Measurements from ENCODE around the gene ABCC3. TPM values are rescaled to one million over a fixed set of nuclear protein-coding genes. Genes with fewer than 3 reads are reported as not detected.

ABCC3 gene
- total and polyA plus RNA-seq, 4 donors: 9.9 to 145 (median 40.3) TPM

GRCh38 chr17:50725769-50726655, 91.3 kb downstream of the ABCC3 start:
- ATAC-seq (ENCODE audit: low FRiP score) (no peak), DNase-seq (no peak)
- no peak overlapping the region for H3K27ac ChIP-seq (ENCODE audit: low read depth in 1 of 2, low read length in 2 of 2)
- no peaks in the 10 kb centered on the region for H3K36me3 ChIP-seq (ENCODE audit: control insufficient read depth in 1 of 2, insufficient read depth in 2 of 2, low read length in 1 of 2)
- 78 to 80% methylated on average over 12 of the region's 12 CpGs for WGBS, 2 donors
- no peaks in the 10 kb centered on the region for H3K27me3 ChIP-seq (ENCODE audit: control insufficient read depth in 1 of 2, insufficient read depth in 2 of 2, low read length in 1 of 2)
- intact Hi-C loops (cut with DNase I): no loop called here
- peaks cover 3 to 5% of the 10 kb centered on the region in 2 donors for H3K4me1 ChIP-seq (ENCODE audit: control insufficient read depth in 1 of 2, insufficient read depth in 2 of 2, low read length in 2 of 2)
- no peaks in the 10 kb centered on the region for H3K9me3 ChIP-seq (ENCODE audit: control insufficient read depth, low read length)
- H3K4me3 ChIP-seq (ENCODE audit: low read length in 2 of 2): no peak overlapping the region

- H3K36me3 ChIP-seq (ENCODE audit: control insufficient read depth in 1 of 2, insufficient read depth in 2 of 2, low read length in 1 of 2): no peaks in the 10 kb centered on the region
- intact Hi-C loops (cut with DNase I): no loop called here
- DNase-seq (no peak), ATAC-seq (ENCODE audit: low FRiP score) (no peak)
- H3K27me3 ChIP-seq (ENCODE audit: control insufficient read depth in 1 of 2, insufficient read depth in 2 of 2, low read length in 1 of 2): no peaks in the 10 kb centered on the region
- no peak overlapping the region for H3K27ac ChIP-seq (ENCODE audit: low read depth in 1 of 2, low read length in 2 of 2)
- H3K4me1 ChIP-seq (ENCODE audit: control insufficient read depth in 1 of 2, insufficient read depth in 2 of 2, low read length in 2 of 2): peaks cover 4 to 9% of the 10 kb centered on the region in 2 donors
- no peak overlapping the region for H3K4me3 ChIP-seq (ENCODE audit: low read length in 2 of 2)
- WGBS, 2 donors: 81 to 88% methylated on average over 2 of the region's 2 CpGs
- H3K9me3 ChIP-seq (ENCODE audit: control insufficient read depth, low read length): no peaks in the 10 kb centered on the region
Observed at GRCh38 chr17:50728112-50728429, 93.4 kb downstream of the ABCC3 start.

DNA sequence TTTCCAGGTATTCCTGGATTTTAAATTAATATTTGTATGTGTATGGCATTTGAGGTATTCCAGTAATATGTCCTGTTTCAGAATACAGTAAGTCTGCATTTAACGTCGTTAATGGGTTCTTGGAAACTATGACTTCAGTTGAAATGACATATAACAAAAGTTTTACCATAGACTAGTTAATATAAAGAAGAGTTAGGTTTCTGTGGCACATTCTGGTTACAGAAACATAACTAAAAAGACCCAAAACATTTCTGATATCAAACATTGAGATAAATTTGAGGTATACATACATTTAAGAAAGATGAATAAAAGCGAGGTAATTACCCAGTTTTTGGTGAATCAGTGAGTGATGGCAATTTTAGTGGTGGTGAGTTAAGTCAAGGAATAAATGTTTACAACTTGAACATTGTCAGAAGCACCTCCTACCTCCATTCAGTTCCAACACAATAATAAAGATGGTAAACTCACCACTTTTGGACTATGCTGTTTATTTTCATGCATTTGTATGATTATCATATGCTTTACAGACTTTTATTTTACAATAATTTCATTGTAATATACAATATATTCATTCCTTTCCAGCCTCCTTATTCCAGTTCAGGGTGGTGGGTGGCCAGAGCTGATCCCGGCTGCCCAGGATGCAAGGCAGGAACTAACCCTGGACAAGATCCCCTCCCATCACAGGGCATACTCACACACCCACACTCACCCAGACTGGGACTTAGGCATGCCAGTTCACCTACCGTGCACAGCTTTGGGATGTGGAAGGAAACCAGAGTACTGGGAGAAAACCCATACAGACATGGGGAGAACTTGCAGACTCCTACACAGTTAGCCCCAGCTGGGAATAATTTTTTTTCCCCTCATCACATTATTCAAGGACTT, 94.4 kb downstream of the ABCC3 start:
- intact Hi-C loops (cut with DNase I): no loop called here

DNA sequence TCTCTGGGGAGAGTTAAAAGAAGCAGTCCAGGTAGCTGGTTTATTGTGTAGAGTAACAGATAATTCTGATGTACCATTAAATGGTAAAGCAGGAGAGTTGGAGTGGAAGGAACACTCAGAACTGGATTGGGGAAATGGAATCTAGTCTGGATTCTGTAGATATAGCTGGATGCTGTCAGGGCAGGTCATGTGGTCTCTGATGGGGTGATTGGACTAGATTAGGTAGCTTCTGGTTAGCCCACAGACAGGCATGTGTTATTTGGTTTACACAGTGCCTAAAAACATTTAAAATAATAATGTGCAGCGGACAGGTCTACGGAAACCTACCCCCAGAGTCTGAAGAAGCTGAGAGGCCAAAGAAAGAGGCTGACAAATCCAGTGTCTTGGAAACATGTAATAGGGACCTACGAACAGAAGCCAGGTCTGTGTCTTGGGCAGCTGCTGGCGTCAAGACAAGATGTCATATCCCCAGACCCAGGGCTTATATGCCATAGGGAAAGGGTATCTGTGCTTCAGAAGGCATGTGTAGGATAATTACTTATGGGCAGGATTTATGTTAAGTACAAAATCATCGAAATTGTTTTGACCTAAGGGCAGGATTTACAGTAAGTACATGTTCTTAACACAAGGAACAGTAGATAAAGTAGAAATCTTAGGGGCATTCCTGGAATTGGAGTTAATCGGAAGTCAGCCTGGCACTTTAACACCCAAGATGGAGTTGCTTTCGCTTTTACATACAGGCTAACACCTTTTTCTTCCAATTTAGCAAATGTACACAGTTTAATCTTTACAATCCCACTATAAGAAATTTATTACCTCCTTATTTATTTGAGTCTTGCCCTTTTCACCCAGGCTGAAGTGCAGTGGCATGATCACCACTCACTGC, 97.1 kb downstream of the ABCC3 start:
- Histone ChIP-seq H3K27ac (ENCODE audit: low read depth in 1 of 2, low read length in 2 of 2) (no peak overlapping the region), H3K9me3 (ENCODE audit: control insufficient read depth, low read length) (no peaks in the 10 kb centered on the region), H3K4me3 (ENCODE audit: low read length in 2 of 2) (no peak overlapping the region), H3K27me3 (ENCODE audit: control insufficient read depth in 1 of 2, insufficient read depth in 2 of 2, low read length in 1 of 2) (no peaks in the 10 kb centered on the region), H3K36me3 (ENCODE audit: control insufficient read depth in 1 of 2, insufficient read depth in 2 of 2, low read length in 1 of 2) (no peaks in the 10 kb centered on the region), H3K4me1 (ENCODE audit: control insufficient read depth in 1 of 2, insufficient read depth in 2 of 2, low read length in 2 of 2) (peaks cover 6 to 9% of the 10 kb centered on the region in 2 donors)
- WGBS, 2 donors: 62 to 64% methylated on average over 7 of the region's 7 CpGs
- DNase-seq: no peak
- intact Hi-C loops (cut with DNase I): no loop called here
- peak; percentile 15 for ATAC-seq (ENCODE audit: low FRiP score)

More for the DNA sequence above, 94.4 kb downstream of the ABCC3 start:
- no peaks in the 10 kb centered on the region for H3K27me3 ChIP-seq (ENCODE audit: control insufficient read depth in 1 of 2, insufficient read depth in 2 of 2, low read length in 1 of 2)
- H3K4me1 ChIP-seq (ENCODE audit: control insufficient read depth in 1 of 2, insufficient read depth in 2 of 2, low read length in 2 of 2): peaks cover 4 to 9% of the 10 kb centered on the region in 2 donors
- WGBS, 2 donors: 53 to 55% methylated on average over 5 of the region's 5 CpGs
- H3K27ac ChIP-seq (ENCODE audit: low read depth in 1 of 2, low read length in 2 of 2): no peak overlapping the region
- DNase-seq (no peak), ATAC-seq (ENCODE audit: low FRiP score) (no peak)
- H3K9me3 ChIP-seq (ENCODE audit: control insufficient read depth, low read length): no peaks in the 10 kb centered on the region
- no peak overlapping the region for H3K4me3 ChIP-seq (ENCODE audit: low read length in 2 of 2)
- H3K36me3 ChIP-seq (ENCODE audit: control insufficient read depth in 1 of 2, insufficient read depth in 2 of 2, low read length in 1 of 2): no peaks in the 10 kb centered on the region

- no peak overlapping the region for H3K4me3 ChIP-seq (ENCODE audit: low read length in 2 of 2)
- H3K4me1 ChIP-seq (ENCODE audit: control insufficient read depth in 1 of 2, insufficient read depth in 2 of 2, low read length in 2 of 2): peaks cover 5 to 9% of the 10 kb centered on the region in 2 donors
- 57 to 69% methylated on average over 3 of the region's 3 CpGs for WGBS, 2 donors
- H3K9me3 ChIP-seq (ENCODE audit: control insufficient read depth, low read length): no peaks in the 10 kb centered on the region
- no peaks in the 10 kb centered on the region for H3K27me3 ChIP-seq (ENCODE audit: control insufficient read depth in 1 of 2, insufficient read depth in 2 of 2, low read length in 1 of 2)
- no peak overlapping the region for H3K27ac ChIP-seq (ENCODE audit: low read depth in 1 of 2, low read length in 2 of 2)
- intact Hi-C loops (cut with DNase I): no loop called here
- no peak for ATAC-seq (ENCODE audit: low FRiP score)
- DNase-seq: no peak
- peaks cover 3% of the 10 kb centered on the region in 2 donors for H3K36me3 ChIP-seq (ENCODE audit: control insufficient read depth in 1 of 2, insufficient read depth in 2 of 2, low read length in 1 of 2)
Observed at GRCh38 chr17:50735287-50735686, 100.6 kb downstream of the ABCC3 start.

DNA sequence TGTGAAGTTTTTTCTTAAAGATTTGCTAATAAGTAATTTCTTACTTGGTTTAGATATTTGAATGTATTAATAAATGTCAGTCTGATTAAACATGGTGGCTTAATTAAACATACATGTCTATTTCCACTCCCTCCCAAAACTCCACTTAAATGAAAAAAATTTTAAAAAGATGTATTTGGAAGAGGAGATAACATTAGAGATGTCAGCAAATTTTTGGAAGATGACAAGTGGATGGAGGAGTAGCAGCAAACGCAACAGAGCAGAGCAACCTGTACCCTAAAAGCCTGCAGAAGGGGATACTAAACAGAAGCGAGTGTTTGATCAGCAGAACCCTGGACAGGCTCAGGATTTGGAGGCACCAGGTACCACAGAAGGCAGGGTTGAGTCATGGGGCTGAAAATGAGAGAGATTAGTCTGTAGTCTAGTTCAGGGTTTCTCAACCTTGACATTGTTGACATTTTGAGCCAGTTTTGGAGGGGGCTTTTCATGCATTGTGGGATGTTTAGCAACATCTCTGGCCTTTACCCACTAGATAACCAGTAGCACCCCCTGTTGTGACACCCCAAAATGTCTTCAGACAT, 102.5 kb downstream of the ABCC3 start:
- intact Hi-C loops (cut with DNase I): no loop called here
- peaks cover 2 to 3% of the 10 kb centered on the region in 2 donors for H3K4me1 ChIP-seq (ENCODE audit: control insufficient read depth in 1 of 2, insufficient read depth in 2 of 2, low read length in 2 of 2)
- no peak overlapping the region for H3K4me3 ChIP-seq (ENCODE audit: low read length in 2 of 2)
- H3K36me3 ChIP-seq (ENCODE audit: control insufficient read depth in 1 of 2, insufficient read depth in 2 of 2, low read length in 1 of 2): peaks cover 3 to 6% of the 10 kb centered on the region in 2 donors
- H3K27me3 ChIP-seq (ENCODE audit: control insufficient read depth in 1 of 2, insufficient read depth in 2 of 2, low read length in 1 of 2): no peaks in the 10 kb centered on the region
- H3K27ac ChIP-seq (ENCODE audit: low read depth in 1 of 2, low read length in 2 of 2): no peak overlapping the region
- DNase-seq: no peak
- 84% methylated on average over 2 of the region's 2 CpGs for WGBS, 2 donors
- ATAC-seq (ENCODE audit: low FRiP score): no peak
- H3K9me3 ChIP-seq (ENCODE audit: control insufficient read depth, low read length): no peaks in the 10 kb centered on the region

DNA sequence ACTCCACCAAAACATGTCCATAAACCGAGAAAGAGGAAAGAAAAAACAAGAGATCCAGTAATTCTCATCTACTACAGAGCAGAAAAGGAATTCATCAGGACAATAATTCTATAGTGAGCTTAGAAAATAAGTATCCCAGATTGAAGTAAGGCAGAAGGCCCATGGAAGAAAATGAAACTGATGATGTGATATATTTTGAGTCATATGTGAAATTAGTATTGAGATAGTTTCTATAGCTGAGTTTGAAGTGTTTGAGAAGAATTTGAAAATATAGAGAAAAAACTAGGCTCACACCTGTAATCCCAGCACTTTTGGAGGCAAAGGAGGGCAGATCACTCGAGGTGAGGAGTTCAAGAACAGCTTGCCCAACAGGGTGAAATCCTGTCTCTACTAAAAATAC, 104.4 kb downstream of the ABCC3 start:
- intact Hi-C loops (cut with DNase I): no loop called here
- H3K27ac ChIP-seq (ENCODE audit: low read depth in 1 of 2, low read length in 2 of 2): no peak overlapping the region
- H3K9me3 ChIP-seq (ENCODE audit: control insufficient read depth, low read length): no peaks in the 10 kb centered on the region
- peaks cover 2 to 3% of the 10 kb centered on the region in 2 donors for H3K4me1 ChIP-seq (ENCODE audit: control insufficient read depth in 1 of 2, insufficient read depth in 2 of 2, low read length in 2 of 2)
- DNase-seq (no peak), ATAC-seq (ENCODE audit: low FRiP score) (no peak)
- H3K36me3 ChIP-seq (ENCODE audit: control insufficient read depth in 1 of 2, insufficient read depth in 2 of 2, low read length in 1 of 2): peaks cover 3 to 6% of the 10 kb centered on the region in 2 donors
- H3K27me3 ChIP-seq (ENCODE audit: control insufficient read depth in 1 of 2, insufficient read depth in 2 of 2, low read length in 1 of 2): no peaks in the 10 kb centered on the region
- H3K4me3 ChIP-seq (ENCODE audit: low read length in 2 of 2): no peak overlapping the region
- WGBS, 2 donors: 43 to 56% methylated on average over 2 of the region's 2 CpGs

All from aorta (tissue), 5 donors.